ENCODE data around the gene SEMA5B.

The SEMA5B gene

DNA sequence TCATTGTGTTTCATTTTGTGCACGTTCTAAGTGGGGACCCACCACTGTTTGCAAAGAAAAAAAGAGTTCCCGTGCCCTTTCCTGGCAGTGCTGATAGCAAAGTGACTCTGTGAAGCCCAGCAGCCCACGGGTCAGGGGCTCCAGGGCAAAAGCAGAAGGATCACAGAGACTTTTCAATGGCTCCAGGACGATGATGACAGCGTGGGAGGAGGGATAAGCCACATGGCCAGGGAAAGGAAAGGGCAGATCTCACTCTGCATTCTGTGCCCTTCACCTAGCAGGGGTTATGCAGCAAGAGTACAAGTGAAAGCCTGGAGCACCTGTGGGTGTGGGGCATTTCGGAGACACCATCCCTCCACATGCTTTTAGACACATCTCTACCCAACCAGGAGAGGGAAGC is 35.4 kb downstream of the SEMA5B start:
- no peak overlapping the region for H3K4me3 ChIP-seq (ENCODE audit: low read length)
- peaks cover 96% of the 10 kb centered on the region for H3K27me3 ChIP-seq (replicated peaks; ENCODE audit: control insufficient read depth, insufficient read depth, low read length)
- no peaks in the 10 kb centered on the region for H3K36me3 ChIP-seq (ENCODE audit: control insufficient read depth, insufficient read depth, low read length, severe bottlenecking)
- no peak for DNase-seq (ENCODE audit: low read depth)
- H3K4me1 ChIP-seq (ENCODE audit: control insufficient read depth, insufficient read depth, low read length) = peaks cover 6% of the 10 kb centered on the region
- H3K9ac ChIP-seq (ENCODE audit: low read length) = no peak overlapping the region
- no peaks in the 10 kb centered on the region for H3K9me3 ChIP-seq (ENCODE audit: control insufficient read depth, low read length)

DNA sequence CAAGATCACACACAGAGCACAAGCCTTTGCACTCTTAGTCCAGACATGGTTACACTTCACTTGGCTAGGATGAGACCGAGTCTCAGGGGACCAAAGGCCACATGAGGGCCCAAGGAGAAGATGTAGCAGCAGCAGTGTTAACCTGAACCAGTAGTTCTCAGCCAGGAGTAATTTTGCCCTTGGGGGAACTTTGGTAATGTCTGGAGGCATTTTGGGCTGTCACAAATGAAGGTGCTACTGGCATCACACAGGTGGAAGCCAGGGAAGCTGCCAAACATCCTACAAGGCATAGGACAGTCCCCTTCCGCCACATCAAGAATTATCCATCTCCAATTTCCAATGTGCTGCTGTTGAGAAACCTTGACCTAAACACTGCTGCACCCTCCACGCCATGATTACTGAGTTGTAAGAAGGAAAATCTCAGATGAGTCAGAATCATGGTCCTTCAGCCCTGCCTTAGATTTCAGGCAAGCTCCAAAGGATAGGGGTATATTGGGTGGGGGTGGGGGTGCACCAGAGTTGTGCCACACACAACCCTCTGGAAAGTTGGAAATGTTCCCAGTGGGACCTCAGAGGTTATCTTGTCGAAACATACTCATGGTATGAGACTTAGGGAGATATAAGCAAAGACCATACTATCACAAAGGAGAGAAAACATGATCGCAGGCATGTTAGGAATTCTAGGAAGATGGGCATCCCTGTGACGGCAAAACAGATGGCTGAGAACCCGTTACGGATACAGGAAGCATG is 36.2 kb downstream of the SEMA5B start:
- no peak overlapping the region for H3K9ac ChIP-seq (ENCODE audit: low read length)
- no peak overlapping the region for H3K4me3 ChIP-seq (ENCODE audit: low read length)
- DNase-seq (ENCODE audit: low read depth) = no peak
- no peaks in the 10 kb centered on the region for H3K36me3 ChIP-seq (ENCODE audit: control insufficient read depth, insufficient read depth, low read length, severe bottlenecking)
- no peaks in the 10 kb centered on the region for H3K9me3 ChIP-seq (ENCODE audit: control insufficient read depth, low read length)
- H3K27me3 ChIP-seq (replicated peaks; ENCODE audit: control insufficient read depth, insufficient read depth, low read length) = peaks cover 96% of the 10 kb centered on the region
- peaks cover 4% of the 10 kb centered on the region for H3K4me1 ChIP-seq (ENCODE audit: control insufficient read depth, insufficient read depth, low read length)

DNA sequence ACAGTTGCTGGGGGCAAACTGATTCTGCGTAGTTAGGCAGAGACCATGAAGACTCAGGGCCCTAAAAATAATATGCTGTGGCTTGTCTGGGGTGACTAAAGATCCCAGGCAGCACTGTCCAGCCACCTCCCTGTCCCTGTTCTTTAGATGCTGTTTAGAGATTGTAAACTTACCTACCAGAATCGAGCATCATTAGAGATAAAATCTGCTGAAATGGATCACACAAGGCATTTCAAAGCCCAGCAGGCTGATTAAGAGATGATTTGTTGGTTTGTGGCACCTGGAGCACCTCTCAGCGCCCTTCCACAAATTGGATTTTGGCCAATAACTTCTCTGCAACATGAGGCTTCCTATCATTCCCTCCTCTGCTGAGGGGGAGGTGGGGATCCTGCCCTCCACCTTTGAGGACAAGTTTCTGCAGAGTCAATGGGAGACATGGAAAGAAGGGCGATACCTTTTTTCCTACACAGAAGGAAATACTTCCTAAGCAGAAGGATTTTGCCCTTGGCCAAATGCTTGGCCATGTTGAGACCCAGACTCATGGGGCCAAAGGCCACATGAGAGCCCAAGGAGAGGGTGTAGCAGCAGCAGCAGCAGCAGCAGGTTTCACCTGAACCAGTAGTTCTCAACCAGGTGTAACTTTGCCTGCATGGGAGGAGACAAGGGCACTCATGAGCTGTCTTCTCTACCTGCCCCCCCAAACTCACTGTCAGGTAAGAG is 37.5 kb downstream of the SEMA5B start:
- H3K27me3 ChIP-seq (replicated peaks; ENCODE audit: control insufficient read depth, insufficient read depth, low read length) = peaks cover 96% of the 10 kb centered on the region
- no peaks in the 10 kb centered on the region for H3K36me3 ChIP-seq (ENCODE audit: control insufficient read depth, insufficient read depth, low read length, severe bottlenecking)
- no peaks in the 10 kb centered on the region for H3K4me1 ChIP-seq (ENCODE audit: control insufficient read depth, insufficient read depth, low read length)

GRCh38 chr3:122988508-122988907 is 39.1 kb downstream of the SEMA5B start:
- Histone ChIP-seq H3K27me3 (replicated peaks; ENCODE audit: control insufficient read depth, insufficient read depth, low read length) (peaks cover 95% of the 10 kb centered on the region), H3K4me1 (ENCODE audit: control insufficient read depth, insufficient read depth, low read length) (no peaks in the 10 kb centered on the region)

More for the DNA sequence above, 37.5 kb downstream of the SEMA5B start:
- DNase-seq (ENCODE audit: low read depth) = no peak
- H3K9me3 ChIP-seq (ENCODE audit: control insufficient read depth, low read length) = no peaks in the 10 kb centered on the region
- H3K9ac ChIP-seq (ENCODE audit: low read length) = no peak overlapping the region
- H3K4me3 ChIP-seq (ENCODE audit: low read length) = no peak overlapping the region

GRCh38 chr3:122987736-122988319 is 39.7 kb downstream of the SEMA5B start:
- DNase-seq (ENCODE audit: low read depth) = no peak
- Histone ChIP-seq H3K4me3 (ENCODE audit: low read length) (no peak overlapping the region), H3K9me3 (ENCODE audit: control insufficient read depth, low read length) (no peaks in the 10 kb centered on the region), H3K4me1 (ENCODE audit: control insufficient read depth, insufficient read depth, low read length) (no peaks in the 10 kb centered on the region), H3K36me3 (ENCODE audit: control insufficient read depth, insufficient read depth, low read length, severe bottlenecking) (no peaks in the 10 kb centered on the region), H3K27me3 (replicated peaks; ENCODE audit: control insufficient read depth, insufficient read depth, low read length) (peaks cover 94% of the 10 kb centered on the region), H3K9ac (ENCODE audit: low read length) (no peak overlapping the region)

More at GRCh38 chr3:122988508-122988907, 39.1 kb downstream of the SEMA5B start:
- DNase-seq (ENCODE audit: low read depth) = no peak
- no peak overlapping the region for H3K9ac ChIP-seq (ENCODE audit: low read length)
- H3K4me3 ChIP-seq (ENCODE audit: low read length) = no peak overlapping the region
- H3K9me3 ChIP-seq (ENCODE audit: control insufficient read depth, low read length) = no peaks in the 10 kb centered on the region
- H3K36me3 ChIP-seq (ENCODE audit: control insufficient read depth, insufficient read depth, low read length, severe bottlenecking) = no peaks in the 10 kb centered on the region

DNA sequence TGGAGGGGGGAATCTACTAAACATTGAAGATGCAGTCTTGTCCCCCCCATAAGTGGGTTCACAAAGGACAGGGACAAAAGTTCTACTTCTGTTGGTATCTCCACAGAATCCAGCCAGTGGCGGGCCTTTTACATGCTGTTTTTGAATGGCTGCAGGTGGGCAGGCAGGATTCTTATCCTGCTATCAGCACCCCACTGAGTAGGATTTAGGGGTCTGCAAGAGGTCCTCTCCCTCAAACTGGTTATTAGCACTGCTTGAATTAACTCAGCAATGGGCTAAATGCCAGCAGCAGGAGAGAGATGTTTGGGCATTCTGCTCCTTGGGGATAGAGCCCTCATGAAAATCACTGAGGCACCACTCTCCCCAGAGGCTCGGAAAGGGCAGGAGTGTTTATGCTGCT is 40.3 kb downstream of the SEMA5B start:
- no peaks in the 10 kb centered on the region for H3K4me1 ChIP-seq (ENCODE audit: control insufficient read depth, insufficient read depth, low read length)

GRCh38 chr3:122986693-122987179 is 40.8 kb downstream of the SEMA5B start:
- Histone ChIP-seq H3K36me3 (ENCODE audit: control insufficient read depth, insufficient read depth, low read length, severe bottlenecking) (no peaks in the 10 kb centered on the region), H3K4me3 (ENCODE audit: low read length) (no peak overlapping the region), H3K9ac (ENCODE audit: low read length) (no peak overlapping the region), H3K27me3 (replicated peaks; ENCODE audit: control insufficient read depth, insufficient read depth, low read length) (peaks cover 91% of the 10 kb centered on the region), H3K4me1 (ENCODE audit: control insufficient read depth, insufficient read depth, low read length) (no peaks in the 10 kb centered on the region), H3K9me3 (ENCODE audit: control insufficient read depth, low read length) (no peaks in the 10 kb centered on the region)
- DNase-seq (ENCODE audit: low read depth) = no peak

More for the DNA sequence above, 40.3 kb downstream of the SEMA5B start:
- H3K36me3 ChIP-seq (ENCODE audit: control insufficient read depth, insufficient read depth, low read length, severe bottlenecking) = no peaks in the 10 kb centered on the region
- no peaks in the 10 kb centered on the region for H3K9me3 ChIP-seq (ENCODE audit: control insufficient read depth, low read length)
- peaks cover 91% of the 10 kb centered on the region for H3K27me3 ChIP-seq (replicated peaks; ENCODE audit: control insufficient read depth, insufficient read depth, low read length)
- no peak overlapping the region for H3K4me3 ChIP-seq (ENCODE audit: low read length)
- no peak for DNase-seq (ENCODE audit: low read depth)
- no peak overlapping the region for H3K9ac ChIP-seq (ENCODE audit: low read length)

GRCh38 chr3:122985539-122985938 is 42.0 kb downstream of the SEMA5B start:
- no peak overlapping the region for H3K9ac ChIP-seq (ENCODE audit: low read length)
- no peaks in the 10 kb centered on the region for H3K9me3 ChIP-seq (ENCODE audit: control insufficient read depth, low read length)
- no peaks in the 10 kb centered on the region for H3K4me1 ChIP-seq (ENCODE audit: control insufficient read depth, insufficient read depth, low read length)
- H3K27me3 ChIP-seq (replicated peaks; ENCODE audit: control insufficient read depth, insufficient read depth, low read length) = peaks cover 91% of the 10 kb centered on the region
- no peak overlapping the region for H3K4me3 ChIP-seq (ENCODE audit: low read length)
- DNase-seq (ENCODE audit: low read depth) = no peak
- H3K36me3 ChIP-seq (ENCODE audit: control insufficient read depth, insufficient read depth, low read length, severe bottlenecking) = no peaks in the 10 kb centered on the region

DNA sequence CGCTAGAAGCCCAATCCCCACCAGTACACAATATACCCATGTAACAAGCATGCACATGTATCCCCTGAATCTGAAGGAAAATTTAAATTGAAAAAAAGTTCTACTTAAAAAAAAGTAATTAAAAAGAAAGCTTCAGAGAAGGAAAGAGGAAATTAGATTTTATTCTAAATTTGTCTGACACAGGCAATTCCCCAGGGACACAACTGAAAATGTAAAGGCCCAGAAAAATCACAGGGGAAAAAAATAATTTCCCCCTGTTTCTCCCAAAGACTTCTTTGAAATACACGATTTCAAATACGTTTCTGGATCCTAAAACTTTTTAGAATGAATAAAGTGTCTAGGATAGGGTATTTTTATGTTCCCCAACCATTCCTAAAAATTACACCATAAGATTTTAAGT is 42.9 kb downstream of the SEMA5B start:
- H3K36me3 ChIP-seq (ENCODE audit: control insufficient read depth, insufficient read depth, low read length, severe bottlenecking) = no peaks in the 10 kb centered on the region
- no peak for DNase-seq (ENCODE audit: low read depth)
- no peaks in the 10 kb centered on the region for H3K4me1 ChIP-seq (ENCODE audit: control insufficient read depth, insufficient read depth, low read length)
- no peak overlapping the region for H3K4me3 ChIP-seq (ENCODE audit: low read length)
- no peak overlapping the region for H3K9ac ChIP-seq (ENCODE audit: low read length)
- H3K9me3 ChIP-seq (ENCODE audit: control insufficient read depth, low read length) = no peaks in the 10 kb centered on the region
- H3K27me3 ChIP-seq (replicated peaks; ENCODE audit: control insufficient read depth, insufficient read depth, low read length) = peaks cover 83% of the 10 kb centered on the region

- H3K36me3 ChIP-seq (ENCODE audit: control insufficient read depth, insufficient read depth, low read length, severe bottlenecking) = no peaks in the 10 kb centered on the region
- H3K4me3 ChIP-seq (ENCODE audit: low read length) = no peak overlapping the region
- H3K4me1 ChIP-seq (ENCODE audit: control insufficient read depth, insufficient read depth, low read length) = no peaks in the 10 kb centered on the region
- H3K27me3 ChIP-seq (replicated peaks; ENCODE audit: control insufficient read depth, insufficient read depth, low read length) = peaks cover 78% of the 10 kb centered on the region
- no peak overlapping the region for H3K9ac ChIP-seq (ENCODE audit: low read length)
- DNase-seq (ENCODE audit: low read depth) = no peak
- H3K9me3 ChIP-seq (ENCODE audit: control insufficient read depth, low read length) = no peaks in the 10 kb centered on the region
Measured at GRCh38 chr3:122984007-122984406, 43.6 kb downstream of the SEMA5B start.

Data from adipocyte (in vitro differentiated cells).